ENCODE results near the gene PLCH1. TPM values are rescaled to one million over a fixed set of nuclear protein-coding genes. Genes with fewer than 3 reads are reported as not detected.

The PLCH1 gene
- total RNA-seq, 1 experiment from 2014 or later = 0.12 TPM

DNA sequence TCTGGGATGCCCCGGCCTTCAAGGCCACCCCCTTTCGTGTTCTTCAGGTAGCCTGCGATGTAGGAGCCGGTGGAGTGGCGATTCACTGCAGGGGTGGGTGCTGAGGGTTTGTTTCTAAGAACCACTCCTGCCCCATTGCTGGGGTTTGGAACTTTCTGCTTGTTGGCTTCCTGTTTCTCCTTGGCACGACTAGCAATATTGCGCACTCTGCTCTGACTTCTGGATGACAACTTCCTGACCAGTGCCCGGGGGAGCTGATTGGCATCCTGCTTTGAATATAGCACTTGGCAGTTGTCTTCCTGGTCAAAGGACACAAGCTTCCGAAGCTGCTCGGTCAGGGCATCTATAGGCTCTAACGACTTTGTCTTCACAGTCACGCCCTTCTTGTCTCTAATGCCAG lies 263.8 kb downstream of the PLCH1 start:
- POLR2A ChIA-PET = no interaction called here
- no peaks in the 10 kb centered on the region for H3K27me3 Mint-ChIP-seq (ENCODE audit: insufficient read depth, unreplicated experiment)

DNA sequence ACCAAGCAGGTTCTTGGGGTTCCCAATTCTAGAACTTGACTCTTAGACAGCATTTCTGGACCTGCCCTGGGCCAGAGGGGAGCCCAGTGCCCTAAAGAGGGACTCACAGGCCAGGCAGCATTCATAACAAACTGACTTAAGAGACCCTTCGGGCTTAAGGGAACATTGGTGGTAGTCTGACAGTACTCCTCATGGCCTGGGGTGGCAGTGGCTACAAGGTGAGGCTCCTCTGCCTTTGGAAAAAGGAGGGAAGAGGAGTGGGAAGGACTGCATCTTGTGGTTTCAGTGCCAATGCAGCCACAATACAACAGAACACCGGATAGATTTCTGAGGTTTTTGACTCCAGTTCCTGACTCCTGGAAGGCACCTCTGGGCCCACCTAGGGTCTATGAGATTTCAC lies 279.2 kb downstream of the PLCH1 start:
- TF ChIP-seq, protein P1, sequence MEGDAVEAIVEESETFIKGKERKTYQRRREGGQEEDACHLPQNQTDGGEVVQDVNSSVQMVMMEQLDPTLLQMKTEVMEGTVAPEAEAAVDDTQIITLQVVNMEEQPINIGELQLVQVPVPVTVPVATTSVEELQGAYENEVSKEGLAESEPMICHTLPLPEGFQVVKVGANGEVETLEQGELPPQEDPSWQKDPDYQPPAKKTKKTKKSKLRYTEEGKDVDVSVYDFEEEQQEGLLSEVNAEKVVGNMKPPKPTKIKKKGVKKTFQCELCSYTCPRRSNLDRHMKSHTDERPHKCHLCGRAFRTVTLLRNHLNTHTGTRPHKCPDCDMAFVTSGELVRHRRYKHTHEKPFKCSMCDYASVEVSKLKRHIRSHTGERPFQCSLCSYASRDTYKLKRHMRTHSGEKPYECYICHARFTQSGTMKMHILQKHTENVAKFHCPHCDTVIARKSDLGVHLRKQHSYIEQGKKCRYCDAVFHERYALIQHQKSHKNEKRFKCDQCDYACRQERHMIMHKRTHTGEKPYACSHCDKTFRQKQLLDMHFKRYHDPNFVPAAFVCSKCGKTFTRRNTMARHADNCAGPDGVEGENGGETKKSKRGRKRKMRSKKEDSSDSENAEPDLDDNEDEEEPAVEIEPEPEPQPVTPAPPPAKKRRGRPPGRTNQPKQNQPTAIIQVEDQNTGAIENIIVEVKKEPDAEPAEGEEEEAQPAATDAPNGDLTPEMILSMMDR (IDR thresholded peaks at IDR 0.05; ENCODE audit: unreplicated experiment) = no peak
- Mint-ChIP-seq H3K36me3 (ENCODE audit: insufficient read depth, unreplicated experiment) (no peaks in the 10 kb centered on the region), H3K27me3 (ENCODE audit: insufficient read depth, unreplicated experiment) (no peaks in the 10 kb centered on the region), H3K27ac (ENCODE audit: low read depth, unreplicated experiment) (no peak overlapping the region), H3K4me1 (ENCODE audit: insufficient read depth, unreplicated experiment) (no peaks in the 10 kb centered on the region), H3K9me3 (ENCODE audit: unreplicated experiment) (peaks cover 24% of the 10 kb centered on the region), H3K4me3 (ENCODE audit: unreplicated experiment) (no peak overlapping the region)
- POLR2A ChIA-PET = no interaction called here
- intact Hi-C loops (cut with micrococcal nuclease) = no loop called here
- CTCF ChIA-PET = no interaction called here
- no peak for DNase-seq (ENCODE audit: unreplicated experiment)
- no TSS peak for BruUV-seq (replicated peaks)

More for the DNA sequence above, 263.8 kb downstream of the PLCH1 start:
- BruUV-seq (replicated peaks) = no TSS peak
- DNase-seq (ENCODE audit: unreplicated experiment) = no peak
- no peaks in the 10 kb centered on the region for H3K9me3 Mint-ChIP-seq (ENCODE audit: unreplicated experiment)
- no peak overlapping the region for H3K27ac Mint-ChIP-seq (ENCODE audit: low read depth, unreplicated experiment)
- TF ChIP-seq, protein P1 (IDR thresholded peaks at IDR 0.05; ENCODE audit: unreplicated experiment) = no peak
- H3K4me3 Mint-ChIP-seq (ENCODE audit: unreplicated experiment) = no peak overlapping the region
- H3K36me3 Mint-ChIP-seq (ENCODE audit: insufficient read depth, unreplicated experiment) = no peaks in the 10 kb centered on the region
- intact Hi-C loops (cut with micrococcal nuclease) = no loop called here
- CTCF ChIA-PET = interaction anchor here (0.6 kb wide), 1 partner anchor 244 kb away, joined by 5 read pairs; no protein-coding TSS in a partner anchor
- H3K4me1 Mint-ChIP-seq (ENCODE audit: insufficient read depth, unreplicated experiment) = no peaks in the 10 kb centered on the region

DNA sequence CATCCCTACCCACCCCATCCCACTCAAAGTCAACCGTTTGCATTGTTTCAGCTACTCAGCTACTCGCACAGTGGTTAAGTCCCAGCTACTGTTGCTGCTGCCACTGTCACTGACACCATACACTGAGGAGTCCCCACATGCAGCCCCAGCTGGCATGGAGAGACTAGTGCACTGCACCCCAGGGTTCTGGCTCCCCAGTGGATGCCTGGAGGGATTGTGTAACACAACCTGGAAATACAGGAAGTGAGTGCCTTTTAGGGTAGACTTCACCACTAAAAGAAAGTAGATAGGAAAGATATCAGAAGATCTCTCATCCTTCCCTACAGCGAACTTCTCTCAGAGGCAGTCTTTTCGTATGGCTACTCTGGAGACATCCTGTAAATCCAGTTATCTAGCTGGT lies 282.2 kb downstream of the PLCH1 start:
- POLR2A ChIA-PET = no interaction called here
- no TSS peak for BruUV-seq (replicated peaks)
- intact Hi-C loops (cut with micrococcal nuclease) = no loop called here
- TF ChIP-seq, protein P1 (IDR thresholded peaks at IDR 0.05; ENCODE audit: unreplicated experiment) = no peak
- Mint-ChIP-seq H3K27ac (ENCODE audit: low read depth, unreplicated experiment) (no peak overlapping the region), H3K27me3 (ENCODE audit: insufficient read depth, unreplicated experiment) (no peaks in the 10 kb centered on the region), H3K36me3 (ENCODE audit: insufficient read depth, unreplicated experiment) (no peaks in the 10 kb centered on the region), H3K4me1 (ENCODE audit: insufficient read depth, unreplicated experiment) (no peaks in the 10 kb centered on the region), H3K9me3 (ENCODE audit: unreplicated experiment) (peaks cover 10% of the 10 kb centered on the region), H3K4me3 (ENCODE audit: unreplicated experiment) (no peak overlapping the region)
- DNase-seq (ENCODE audit: unreplicated experiment) = no peak
- CTCF ChIA-PET = interaction anchor here (0.6 kb wide), 1 partner anchor 94 kb away, joined by 3 read pairs; no protein-coding TSS in a partner anchor

DNA sequence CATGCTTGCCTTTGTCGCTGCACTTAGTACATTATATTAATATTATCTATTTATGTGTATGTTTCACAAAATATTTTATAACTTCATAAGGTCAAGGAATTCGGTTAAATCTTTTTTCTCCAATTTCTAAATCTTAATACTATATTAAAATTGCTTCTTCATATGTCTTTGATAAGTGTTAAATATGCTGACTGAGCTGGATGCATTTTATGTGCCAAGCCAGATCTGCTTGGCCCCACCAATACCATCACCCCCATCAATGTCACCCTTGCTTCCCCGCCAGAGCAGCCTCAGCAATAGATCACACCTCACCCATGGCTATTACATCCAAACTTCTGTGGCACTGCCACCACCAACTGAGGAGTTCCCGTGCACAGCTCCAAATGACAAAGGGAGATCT lies 287.3 kb downstream of the PLCH1 start:
- intact Hi-C loops (cut with micrococcal nuclease) = no loop called here
- CTCF ChIA-PET = interaction anchor here (0.5 to 1.6 kb wide), 3 partner anchors 133 to 1128 kb away, joined by 3 to 5 read pairs (median 3); no protein-coding TSS in a partner anchor
- DNase-seq (ENCODE audit: unreplicated experiment) = no peak

More for the DNA sequence above, 287.3 kb downstream of the PLCH1 start:
- no peaks in the 10 kb centered on the region for H3K9me3 Mint-ChIP-seq (ENCODE audit: unreplicated experiment)
- H3K27ac Mint-ChIP-seq (ENCODE audit: low read depth, unreplicated experiment) = no peak overlapping the region
- POLR2A ChIA-PET = no interaction called here
- peaks cover 5% of the 10 kb centered on the region for H3K36me3 Mint-ChIP-seq (ENCODE audit: insufficient read depth, unreplicated experiment)
- no peak overlapping the region for H3K4me3 Mint-ChIP-seq (ENCODE audit: unreplicated experiment)
- TF ChIP-seq, protein P1 (IDR thresholded peaks at IDR 0.05; ENCODE audit: unreplicated experiment) = no peak
- BruUV-seq (replicated peaks) = no TSS peak
- H3K27me3 Mint-ChIP-seq (ENCODE audit: insufficient read depth, unreplicated experiment) = no peaks in the 10 kb centered on the region
- no peaks in the 10 kb centered on the region for H3K4me1 Mint-ChIP-seq (ENCODE audit: insufficient read depth, unreplicated experiment)
